HT1080 (cell line): Measurements from ENCODE around the gene VAT1. TPM values are rescaled to one million over a fixed set of nuclear protein-coding genes. Genes with fewer than 3 reads are reported as not detected.

ENCODE experiments used
- DNase-seq: peaks from one replicate; pipeline ENCODE4 v3.0.0-alpha.2; 2015; ENCODE audit warnings: low read depth
- total RNA-seq: library from RNA; depleted of rRNA; stranded (reverse); fragments of >200 nt; shearing (Covaris generic); gene quantifications from 2 replicates; pipeline ENCODE4 v1.2.3, GENCODE V29; 2014

VAT1 gene
- total RNA-seq, 1 experiment from 2014 or later = 52.6 TPM

DNA sequence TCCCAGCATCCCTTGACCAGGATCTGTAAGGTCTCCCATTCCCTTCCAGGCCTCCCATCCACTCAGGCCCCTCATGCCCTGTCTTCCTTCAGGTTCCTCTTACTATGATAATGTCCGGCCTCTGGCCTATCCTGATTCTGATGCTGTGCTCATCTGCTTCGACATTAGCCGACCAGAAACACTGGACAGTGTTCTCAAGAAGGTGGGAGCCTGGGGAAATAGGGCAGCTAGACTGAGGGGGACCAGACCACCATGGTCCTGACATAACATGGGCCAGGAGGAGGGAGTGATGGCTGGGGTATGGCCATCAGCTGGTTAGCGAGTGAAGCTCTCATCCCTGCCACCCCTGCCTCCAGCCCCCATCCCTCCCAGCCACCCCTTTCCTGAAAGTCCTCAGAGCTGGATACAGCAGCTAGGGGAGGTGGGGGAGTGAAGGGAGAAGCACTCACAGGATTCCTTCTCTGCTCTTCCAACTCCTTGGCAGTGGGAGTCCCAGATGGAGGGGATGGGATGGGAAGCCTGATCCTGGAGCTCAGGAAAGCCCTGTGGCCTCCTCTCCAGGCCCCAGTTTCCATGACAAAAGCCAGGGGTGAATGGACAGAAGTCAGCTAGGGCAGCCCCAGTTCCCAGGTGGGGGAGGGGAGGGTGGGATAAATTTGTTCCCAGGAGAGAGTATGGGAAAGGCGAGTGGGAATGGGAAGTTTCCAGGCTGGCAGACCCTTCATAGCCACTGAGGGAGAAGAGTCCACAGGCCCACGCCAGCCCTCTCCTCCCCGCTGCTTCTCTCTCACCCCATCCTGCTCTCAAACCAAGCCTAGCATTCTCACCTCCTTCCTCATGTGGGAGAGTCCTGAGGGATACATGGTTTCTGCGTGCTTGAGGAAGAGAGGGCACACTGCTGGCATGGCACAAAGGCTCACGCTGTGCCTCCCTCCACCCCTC is 5.2 kb upstream of the VAT1 start:
- DNase-seq = no peak

DNA sequence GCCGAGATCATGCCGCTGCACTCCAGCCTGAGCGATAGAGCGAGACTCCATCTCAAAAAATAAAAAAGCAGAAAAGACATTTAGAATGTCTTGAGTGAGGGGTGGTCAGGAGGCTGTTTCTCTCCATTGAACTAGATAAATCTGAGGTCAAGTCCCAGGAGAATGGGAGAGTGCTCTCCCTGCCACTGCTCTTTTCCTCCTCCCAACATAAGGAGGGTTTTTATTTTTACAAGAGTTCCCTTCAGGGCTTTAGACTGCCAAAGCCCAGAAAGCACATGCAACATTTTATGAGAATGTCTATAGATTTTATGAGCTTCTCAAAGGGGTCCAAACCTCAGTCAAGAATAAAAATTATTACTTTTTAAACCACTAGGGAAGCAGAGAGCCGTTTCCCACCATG is 4.4 kb upstream of the VAT1 start:
- DNase-seq = no peak

DNA sequence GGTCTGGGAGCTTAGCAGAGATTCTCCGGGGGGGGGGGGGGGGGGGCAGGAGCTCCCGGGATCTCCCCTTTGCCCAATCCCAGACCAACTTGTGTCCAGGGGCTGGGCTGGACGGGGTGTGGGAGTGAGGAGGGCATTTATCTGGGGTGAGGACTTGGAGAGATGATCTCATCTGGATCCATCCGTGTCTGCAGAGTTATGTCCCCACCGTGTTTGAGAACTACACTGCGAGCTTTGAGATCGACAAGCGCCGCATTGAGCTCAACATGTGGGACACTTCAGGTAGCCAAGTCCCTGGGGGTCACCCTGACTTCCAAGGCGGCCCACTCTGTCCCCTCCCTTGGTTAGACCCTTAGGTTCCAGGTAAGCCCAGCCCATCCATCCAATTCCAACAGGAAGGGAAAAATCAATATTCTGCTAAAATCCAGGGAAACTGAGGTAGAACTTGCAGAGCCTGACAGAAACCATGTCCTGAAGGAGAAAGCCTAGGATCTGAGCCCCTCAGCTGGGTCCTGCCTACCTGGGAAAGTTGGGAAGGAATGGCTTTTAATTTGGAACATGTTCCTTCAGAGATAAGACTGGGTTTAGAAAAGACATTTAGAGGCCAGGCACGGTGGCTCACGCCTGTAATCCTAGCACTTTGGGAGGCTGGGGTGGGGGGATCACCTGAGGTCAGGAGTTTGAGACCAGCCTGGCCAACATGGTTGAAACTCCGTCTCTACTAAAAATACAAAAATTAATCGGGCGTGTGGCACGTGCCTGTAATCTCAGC is 3.8 kb upstream of the VAT1 start:
- DNase-seq = no peak

DNA sequence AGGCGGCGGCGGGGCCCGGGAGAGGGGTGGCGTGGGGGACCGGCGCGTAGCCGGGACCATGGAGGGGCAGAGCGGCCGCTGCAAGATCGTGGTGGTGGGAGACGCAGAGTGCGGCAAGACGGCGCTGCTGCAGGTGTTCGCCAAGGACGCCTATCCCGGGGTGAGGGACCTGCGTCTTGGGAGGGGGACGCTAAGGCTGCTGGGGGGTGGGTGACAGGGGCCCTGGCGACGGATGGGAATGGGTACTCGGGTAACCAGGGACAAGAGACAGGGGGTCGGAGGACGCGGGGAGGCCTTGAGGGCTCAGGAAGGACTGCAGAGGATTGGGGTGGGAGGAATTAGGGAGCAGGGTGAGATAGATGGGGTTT is 3.1 kb upstream of the VAT1 start:
- no peak for DNase-seq

DNA sequence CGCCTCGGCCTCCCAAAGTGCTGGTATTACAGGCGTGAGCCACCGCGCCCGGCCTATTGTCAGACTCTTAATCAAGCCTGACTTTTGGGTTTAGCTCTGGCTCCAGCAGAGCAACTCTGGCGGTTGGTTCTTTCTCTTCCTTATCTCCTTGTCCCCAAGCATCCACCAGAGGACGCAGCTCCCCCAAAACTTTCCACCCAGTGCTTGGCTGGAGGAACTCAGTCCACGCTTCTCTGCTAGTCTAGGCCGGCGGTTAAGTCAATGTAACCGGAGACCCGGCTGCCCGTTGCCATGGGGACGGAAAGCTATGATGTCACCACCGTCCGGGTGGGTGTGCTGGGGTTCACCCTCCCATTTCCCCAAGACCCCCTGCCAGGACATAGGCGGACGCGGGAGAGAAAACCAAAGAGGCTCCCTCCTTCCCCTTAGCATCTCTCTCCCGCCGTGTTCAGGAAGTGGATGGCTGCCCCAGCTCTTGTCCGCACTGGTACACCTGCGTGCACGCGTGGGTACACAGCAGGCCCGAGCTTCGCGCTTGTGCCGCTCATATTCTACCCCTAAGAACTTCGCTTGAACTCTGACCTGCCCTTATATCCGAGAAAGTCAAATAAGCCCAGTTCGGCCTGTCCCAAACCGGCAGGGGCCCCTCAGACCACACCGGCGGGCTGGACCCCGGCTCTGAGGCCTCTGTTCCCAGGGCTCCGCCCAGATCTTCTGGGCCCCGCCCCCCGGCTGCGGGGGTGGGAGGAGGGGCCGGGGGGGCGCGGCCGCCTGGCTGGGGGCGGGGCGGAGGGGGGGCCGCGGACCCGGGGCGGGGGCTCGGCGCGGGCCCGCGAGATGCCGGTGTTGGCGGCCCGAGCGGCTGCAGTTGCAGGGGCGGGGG is 2.5 kb upstream of the VAT1 start, which contains the start of gene RND2:
RND2 (plus strand) TSS at position 825 of the 883 bp plus-strand sequence. CDS start 117 bp downstream, outside the sequence.
- peak; percentile 88 for DNase-seq

DNA sequence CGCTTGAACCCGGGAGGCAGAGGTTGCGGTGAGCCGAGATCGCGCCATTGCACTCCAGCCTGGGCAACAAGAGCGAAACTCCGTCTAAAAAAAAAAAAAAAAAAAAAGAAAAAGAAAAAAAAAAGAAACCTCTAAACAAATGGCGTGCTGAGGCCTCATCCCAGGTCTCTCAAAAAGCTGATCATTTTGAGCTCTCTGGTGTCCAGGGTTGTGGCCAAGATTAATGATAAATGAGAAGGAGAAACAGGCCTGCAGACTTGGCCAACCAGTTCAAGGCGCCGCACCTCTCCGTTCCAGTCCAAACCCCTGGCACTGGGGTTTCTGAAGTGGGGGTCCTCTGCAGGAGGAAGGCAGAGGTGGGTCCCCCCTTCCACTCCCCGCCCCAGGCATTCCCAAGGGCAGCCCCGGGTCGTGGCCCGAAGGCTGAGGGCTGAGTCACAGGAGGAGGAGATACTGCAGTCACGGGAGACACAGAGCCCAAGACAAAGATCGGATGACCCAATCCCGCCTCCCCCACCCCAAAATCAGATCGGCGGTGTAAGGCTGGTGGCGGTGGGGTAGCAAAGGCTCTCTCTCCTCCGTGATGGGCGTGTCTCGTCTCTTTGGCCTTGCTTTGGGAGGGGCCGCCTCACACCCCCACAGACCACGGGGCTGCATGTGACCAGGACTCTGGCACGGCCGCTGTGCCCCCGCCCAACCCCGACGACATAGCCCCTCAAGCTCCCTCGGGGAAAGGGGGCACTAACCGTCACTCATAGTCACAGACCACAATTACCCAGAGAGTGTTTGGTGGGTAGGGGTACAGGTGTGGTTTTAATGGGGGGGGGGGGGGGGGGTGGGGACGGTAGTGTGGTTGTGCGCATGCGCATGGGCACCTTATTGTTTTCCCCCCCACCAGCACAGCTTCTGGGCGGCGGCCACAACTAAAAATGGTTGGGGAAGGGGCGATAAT is 1.1 kb downstream of the VAT1 start:
- DNase-seq = peak; percentile 71

DNA sequence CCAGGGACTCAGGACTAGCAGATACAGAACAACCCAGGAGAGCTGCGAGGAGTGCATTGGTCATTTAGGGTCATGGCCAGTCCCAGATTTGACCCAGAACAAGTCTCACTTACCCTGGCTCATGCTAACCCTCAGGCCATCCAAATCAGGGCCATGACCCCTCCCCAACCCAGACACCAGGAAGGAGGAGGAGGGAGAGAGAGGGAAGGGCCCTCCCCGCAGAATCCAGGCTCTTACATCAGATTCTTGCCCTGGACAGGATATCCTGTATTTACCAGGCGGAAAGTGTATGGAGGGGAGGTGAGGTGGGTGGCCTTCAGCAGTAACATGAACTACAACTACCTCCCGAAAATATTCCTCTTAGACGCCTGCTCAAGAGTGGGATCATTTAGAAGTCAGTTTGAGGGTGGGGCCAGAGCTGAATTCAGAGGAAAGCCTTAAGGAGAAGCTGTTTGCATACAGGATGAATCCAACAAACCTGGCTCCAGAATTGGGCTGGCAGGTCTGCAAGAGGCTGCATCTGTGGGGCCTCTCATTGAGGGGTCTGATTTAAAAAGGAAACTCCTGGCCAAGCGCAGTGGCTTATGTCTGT is 2.1 kb downstream of the VAT1 start:
- no peak for DNase-seq

DNA sequence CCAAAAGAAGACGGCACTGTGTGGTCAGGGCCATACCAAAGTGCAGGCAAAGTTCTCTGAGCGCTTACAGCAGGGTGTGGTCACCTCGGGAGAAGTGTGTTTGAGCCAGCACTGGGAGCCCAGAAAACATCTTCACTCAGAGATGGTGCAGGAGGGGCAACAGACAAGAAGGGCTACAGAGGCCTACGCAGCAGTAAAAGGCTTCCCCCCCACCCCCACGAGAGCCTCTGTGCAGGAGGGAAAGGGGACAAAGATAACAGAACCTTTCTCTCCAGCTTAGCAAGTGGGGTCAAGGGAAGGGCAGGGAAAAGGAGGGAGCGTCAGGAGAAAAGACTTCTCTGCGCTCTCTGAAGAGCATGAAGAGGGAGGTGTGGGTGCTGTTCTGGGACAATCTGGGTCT is 2.8 kb downstream of the VAT1 start:
- DNase-seq = no peak

DNA sequence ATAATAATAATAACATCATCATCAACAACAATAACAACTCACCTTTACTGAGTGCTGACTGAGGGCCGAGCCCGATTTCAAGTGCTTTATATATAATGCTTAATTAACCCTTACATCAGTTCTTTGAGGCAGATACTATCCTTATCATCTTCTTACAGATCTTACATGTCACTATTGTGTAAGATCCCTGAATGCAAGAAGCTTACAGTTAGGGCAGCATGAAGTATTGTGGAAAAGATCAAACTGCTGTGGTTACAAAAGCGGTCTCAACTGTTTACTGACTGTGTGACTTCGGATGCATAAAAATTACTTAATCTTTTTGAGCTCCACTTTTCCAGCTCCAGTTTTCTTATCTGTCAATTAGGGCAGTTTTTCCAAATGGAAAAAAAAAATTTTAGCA is 3.3 kb downstream of the VAT1 start:
- no peak for DNase-seq

DNA sequence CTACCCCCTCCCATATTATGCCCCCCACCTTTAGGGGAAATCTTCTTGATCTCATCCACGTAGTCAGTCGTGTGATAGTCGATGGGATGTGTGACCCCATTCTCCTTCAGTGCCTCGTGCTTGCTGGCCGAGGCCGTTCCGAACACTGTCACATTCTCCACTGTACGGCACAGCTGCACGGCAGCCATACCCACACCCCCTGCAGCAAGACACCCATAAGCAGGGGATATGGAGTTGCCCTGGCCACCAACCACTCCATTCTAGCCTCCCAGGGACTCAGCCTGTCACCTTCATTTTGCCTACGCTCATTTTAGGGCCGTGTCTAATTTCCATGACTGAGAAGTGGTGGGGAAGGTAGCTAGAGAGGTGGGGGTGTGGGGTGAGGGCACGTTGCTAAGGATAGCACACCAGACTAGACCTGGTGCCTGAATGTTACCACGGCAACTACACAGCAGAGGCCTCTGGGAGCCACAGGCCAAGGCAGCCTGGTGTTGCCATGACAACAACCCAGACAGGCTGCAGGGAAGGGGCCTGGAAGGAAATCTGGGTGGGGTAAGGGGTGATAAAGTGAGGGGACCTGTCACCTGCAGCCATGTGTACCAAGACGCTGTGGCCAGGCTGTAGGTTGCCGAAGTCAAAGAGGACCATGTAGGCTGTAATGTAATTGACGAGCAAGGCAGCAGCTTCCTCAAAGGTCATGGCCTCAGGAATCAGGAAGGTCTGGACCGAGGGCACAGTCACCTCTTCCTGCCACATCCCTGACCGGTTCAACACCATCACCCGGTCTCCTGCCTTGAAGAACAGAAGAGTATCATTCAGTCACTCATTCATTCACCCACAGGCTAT is 4.0 kb downstream of the VAT1 start:
- peak; percentile 13 for DNase-seq

DNA sequence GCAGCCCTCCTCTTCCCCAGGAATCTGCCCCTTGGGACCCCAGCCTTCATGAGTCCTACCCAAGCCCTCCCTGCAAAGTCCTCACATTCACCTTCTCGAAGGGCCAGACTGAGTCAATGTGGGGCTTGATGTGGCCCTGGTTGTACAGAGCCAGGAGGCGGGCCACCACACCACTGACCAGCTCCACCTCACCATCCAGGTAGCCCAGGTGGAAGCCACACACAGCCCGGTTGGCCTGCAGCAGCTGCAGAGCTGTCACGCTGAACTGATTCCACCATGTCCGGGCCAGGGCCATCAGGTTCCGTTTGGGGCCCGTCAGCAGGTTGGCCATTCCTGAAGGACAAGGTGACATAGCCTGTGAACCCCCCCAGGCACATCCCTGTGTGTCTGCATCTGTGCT is 6.0 kb downstream of the VAT1 start:
- DNase-seq = no peak

DNA sequence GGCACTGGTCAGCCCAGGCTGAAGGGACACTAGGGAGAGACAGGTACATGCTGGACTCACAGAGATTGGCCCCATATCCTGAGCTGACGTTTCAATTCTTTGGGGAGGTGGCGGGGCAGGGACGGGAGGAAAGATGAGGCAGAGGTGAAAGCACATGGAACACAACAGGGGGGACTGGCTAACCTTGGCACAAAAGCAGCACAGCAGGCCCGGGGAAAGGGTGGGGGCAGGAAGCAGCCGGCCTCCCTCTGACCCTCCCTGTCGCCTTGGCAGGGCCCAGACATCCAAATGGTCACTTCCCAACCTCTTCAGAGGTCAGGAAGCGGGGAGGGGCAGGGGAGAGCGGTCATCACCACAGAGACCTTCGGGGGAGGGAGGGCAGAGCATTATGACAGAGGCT is 6.6 kb downstream of the VAT1 start:
- DNase-seq = no peak

DNA sequence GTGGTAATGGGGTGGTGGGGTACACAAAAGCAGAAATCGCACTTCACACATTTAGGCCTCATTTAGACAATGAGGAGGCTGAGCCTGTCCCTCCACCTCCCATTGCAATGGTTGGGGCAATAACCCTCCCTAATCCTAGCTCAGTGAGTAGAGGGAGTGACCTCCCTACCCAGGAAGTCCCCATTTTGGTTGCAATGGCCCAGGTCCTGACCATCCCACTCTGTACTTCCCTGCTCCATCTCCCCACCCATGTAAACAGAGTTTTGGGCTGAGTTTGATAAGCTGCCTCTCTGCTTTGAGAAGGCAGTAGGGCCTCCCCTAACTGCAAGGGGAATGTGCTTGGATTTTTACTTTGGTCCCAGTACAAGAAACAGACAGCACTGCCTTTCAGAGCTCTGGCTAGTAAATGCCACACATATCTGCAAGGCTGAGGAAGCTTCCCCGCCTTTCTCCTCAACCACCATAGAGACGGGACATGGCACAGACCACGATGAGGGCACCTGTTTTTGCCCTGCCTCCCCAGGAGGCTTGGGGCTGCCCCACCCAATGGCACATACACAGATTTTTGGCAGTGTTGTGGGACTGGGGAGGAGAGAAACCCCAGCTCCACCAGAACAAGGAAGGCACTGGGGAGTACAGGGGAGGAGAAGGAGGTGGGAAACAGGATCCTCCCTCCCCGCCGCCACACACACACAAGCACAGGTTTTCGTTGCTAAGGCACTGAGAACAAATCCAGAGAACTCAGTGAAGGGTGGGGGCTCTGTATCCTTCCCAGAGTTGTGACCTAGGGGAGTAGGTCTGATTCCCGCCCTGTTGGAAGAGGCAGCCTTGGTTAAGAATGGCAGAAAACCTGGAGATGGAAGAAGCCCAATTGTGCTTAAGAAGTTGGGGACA is 7.3 kb downstream of the VAT1 start:
- DNase-seq = no peak

DNA sequence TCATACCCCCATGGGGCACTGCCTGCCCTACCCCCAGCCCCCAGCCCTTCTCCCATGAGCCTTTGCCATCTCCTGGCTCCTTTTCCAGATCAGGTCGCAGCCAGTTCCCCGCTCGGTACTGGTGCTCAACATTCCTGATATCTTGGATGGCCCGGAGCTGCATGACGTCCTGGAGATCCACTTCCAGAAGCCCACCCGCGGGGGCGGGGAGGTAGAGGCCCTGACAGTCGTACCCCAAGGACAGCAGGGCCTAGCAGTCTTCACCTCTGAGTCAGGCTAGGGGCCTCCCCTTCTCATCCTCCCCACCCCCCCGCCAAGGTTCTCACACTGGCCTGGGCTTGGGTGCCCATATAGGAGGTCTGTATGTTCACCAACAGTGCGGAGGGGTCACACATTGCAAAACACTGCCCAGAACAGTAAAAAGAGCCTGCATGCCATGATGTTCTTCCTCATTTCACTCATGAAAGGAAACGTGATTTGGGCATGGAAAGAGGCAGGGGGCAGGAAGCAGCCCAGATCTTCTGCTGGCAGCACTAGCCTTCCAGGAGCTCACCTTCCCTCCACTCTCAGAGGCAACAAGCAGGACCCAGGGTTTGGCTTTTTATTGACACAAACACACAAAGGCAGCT is 8.1 kb downstream of the VAT1 start:
- no peak for DNase-seq

DNA sequence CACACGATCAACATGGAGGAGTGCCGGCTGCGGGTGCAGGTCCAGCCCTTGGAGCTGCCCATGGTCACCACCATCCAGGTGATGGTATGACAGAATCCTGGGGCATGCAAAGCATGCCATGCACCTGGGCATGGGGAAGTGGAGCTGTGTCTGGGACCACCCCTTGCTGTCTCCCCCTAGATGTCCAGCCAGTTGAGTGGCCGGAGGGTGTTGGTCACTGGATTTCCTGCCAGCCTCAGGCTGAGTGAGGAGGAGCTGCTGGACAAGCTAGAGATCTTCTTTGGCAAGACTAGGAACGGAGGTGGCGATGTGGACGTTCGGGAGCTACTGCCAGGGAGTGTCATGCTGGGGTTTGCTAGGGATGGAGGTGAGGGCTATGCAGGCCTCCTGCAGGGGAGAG is 8.9 kb downstream of the VAT1 start:
- no peak for DNase-seq

DNA sequence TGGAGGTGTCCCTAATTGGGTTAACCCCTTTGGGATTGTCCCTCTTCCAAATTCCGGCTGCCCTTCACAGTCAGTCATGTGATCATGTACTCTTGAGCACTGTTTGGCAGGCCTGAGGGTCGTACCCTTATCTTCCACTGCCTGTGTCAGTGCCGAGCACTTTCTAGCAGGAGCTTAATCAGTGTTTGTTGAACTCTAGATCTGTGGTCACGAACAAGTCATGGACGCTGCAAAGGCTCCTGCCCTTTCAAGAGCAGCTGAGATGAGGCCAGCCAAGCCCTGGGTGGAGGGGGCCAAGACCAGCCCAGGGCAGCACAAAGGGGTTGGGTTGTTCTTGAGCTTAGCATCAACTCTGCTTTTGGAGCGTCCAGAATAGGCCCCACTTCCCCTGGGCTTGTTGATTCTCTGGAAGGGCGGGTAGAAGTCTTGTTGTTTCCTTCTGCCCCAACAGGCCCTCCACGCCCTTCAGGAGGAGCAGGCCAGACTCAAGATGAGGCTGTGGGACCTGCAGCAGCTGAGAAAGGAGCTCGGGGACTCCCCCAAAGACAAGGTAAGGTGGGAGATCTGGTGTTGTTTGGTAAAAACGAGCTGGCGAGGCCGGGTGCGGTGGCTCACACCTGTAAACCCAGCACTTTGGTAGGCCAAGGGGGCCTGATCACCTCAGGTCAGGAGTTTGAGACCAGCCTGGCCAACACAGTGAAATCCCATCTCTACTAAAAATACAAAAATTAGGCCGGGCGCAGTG is 10.3 kb downstream of the VAT1 start:
- DNase-seq = no peak
